ENCODE measurements around the gene EVPLL.
A peak's percentile ranks its signal among the peaks of the same experiment; 100 is the strongest.
"Not testable (repeated sequence)": the region's sequence is repeated elsewhere in the genome, so short reads cannot be mapped to it uniquely, and the experiment has no call there.

The EVPLL gene

DNA sequence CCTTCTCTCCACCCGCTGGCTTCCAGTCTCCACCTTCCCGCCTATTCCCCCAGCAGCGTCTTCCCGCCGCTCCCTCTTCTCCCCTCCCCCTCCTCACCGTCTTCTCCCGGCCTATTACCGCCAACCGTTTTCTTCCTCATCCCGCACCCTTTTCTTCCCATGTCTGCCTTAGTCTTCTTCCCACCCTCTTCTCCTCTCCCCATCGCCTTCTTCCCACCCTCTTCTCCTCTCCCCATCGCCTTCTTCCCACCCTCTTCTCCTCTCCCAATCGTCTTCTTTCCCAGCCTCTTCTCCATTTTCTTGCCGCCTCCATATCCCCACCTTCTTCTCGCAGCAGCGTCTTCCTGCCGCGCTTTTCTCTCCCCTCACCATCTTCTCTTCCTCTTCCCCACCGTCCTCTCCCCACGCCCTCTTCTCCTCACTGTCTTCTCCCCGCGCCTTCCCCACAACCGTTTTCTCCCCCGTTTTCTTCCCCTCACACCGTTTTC is 33.8 kb downstream of the EVPLL start:
- H3K4me3 Mint-ChIP-seq, result peak overlapping the region; percentile 93 to 98 (median 95)
- not testable (repeated sequence) for H3K27me3 Mint-ChIP-seq (ENCODE audit: low read depth); H3K36me3 Mint-ChIP-seq (ENCODE audit: low read depth); H3K9me3 Mint-ChIP-seq
- H3K4me1 Mint-ChIP-seq, result peaks cover 15% of the 10 kb centered on the region
- H3K27ac Mint-ChIP-seq, result peak overlapping the region; percentile 100

GRCh38 chr17:18412001-18412538 is 34.5 kb downstream of the EVPLL start:
- H3K36me3 Mint-ChIP-seq (ENCODE audit: low read depth); H3K27me3 Mint-ChIP-seq (ENCODE audit: low read depth); H3K9me3 Mint-ChIP-seq: not testable (repeated sequence)
- Mint-ChIP-seq H3K4me1 (peaks cover 15% of the 10 kb centered on the region), H3K4me3 (peak overlapping the region; percentile 93 to 98 (median 95)), H3K27ac (peak overlapping the region; percentile 100)

DNA sequence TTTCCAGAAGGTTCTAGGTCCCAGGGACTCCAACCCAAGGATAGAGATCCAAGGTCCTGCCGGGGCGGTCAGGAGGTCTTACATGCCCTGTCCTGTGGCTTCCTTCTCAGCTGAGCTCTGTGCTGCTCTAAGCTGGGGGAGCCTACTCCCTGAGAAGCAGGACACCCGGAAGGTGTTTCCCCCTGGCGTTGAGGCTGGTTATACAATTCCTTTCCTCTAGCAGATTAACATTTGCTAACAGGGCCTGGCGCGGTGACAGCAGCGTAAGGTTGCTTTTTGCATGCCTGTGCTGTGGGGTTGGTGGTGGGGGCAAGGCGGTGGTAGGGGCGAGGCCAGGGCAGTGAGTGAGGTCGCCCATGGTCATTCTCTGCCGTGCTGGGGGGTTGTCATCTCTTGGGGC is 43.9 kb downstream of the EVPLL start:
- H3K36me3 Mint-ChIP-seq (ENCODE audit: low read depth); H3K27ac Mint-ChIP-seq; H3K27me3 Mint-ChIP-seq (ENCODE audit: low read depth); H3K4me1 Mint-ChIP-seq; H3K4me3 Mint-ChIP-seq; H3K9me3 Mint-ChIP-seq: not testable (repeated sequence)

DNA sequence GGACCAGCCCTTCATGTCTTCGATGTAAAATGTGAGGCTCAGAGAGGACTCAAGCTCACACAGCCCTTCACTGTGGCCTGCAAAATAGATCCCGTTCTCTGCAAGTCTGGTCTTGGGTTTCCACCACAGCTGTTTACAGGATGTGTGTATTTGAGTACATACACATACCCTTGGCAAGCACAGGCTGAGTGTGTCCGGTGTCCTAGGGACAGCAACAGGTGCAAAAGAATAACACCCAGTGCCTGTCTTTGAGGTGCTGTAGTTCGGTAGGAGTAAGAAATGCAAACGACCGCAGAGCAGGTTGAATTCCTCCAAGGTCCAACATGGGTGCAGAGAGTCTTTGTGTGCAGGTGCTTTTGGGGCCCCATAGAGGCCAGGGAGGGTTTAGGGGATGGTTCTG is 44.9 kb downstream of the EVPLL start:
- H3K4me3 Mint-ChIP-seq; H3K36me3 Mint-ChIP-seq (ENCODE audit: low read depth); H3K27me3 Mint-ChIP-seq (ENCODE audit: low read depth); H3K4me1 Mint-ChIP-seq; H3K9me3 Mint-ChIP-seq: not testable (repeated sequence)
- H3K27ac Mint-ChIP-seq, result peak overlapping the region in 1 of 3 experiments; percentile 60

- H3K36me3 Mint-ChIP-seq (ENCODE audit: low read depth); H3K9me3 Mint-ChIP-seq; H3K27ac Mint-ChIP-seq; H3K4me1 Mint-ChIP-seq; H3K27me3 Mint-ChIP-seq (ENCODE audit: low read depth); H3K4me3 Mint-ChIP-seq: not testable (repeated sequence)
Measured at GRCh38 chr17:18423015-18423414, 45.4 kb downstream of the EVPLL start.

DNA sequence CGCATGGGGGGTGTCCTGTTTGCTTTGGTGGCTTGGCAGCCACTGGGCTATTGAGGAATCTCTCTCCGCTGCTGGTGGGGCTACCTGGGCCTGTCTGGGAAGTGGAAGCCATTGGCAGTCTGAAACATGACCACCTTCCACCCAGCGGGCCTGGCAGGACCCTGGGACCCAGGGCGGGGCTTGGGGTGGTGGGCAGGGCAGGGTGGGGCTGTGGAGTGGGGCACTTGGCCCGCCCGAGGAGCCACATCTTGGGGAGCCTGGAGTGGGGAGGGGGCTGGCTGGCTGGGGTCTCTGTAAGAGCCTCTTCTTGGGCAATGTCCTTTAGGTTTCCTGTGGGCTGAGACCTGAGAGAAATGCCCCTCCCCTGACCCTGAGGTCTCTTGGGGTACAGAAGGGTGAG is 48.0 kb downstream of the EVPLL start:
- not testable (repeated sequence) for H3K4me3 Mint-ChIP-seq; H3K4me1 Mint-ChIP-seq; H3K9me3 Mint-ChIP-seq; H3K27ac Mint-ChIP-seq; H3K36me3 Mint-ChIP-seq (ENCODE audit: low read depth); H3K27me3 Mint-ChIP-seq (ENCODE audit: low read depth)

DNA sequence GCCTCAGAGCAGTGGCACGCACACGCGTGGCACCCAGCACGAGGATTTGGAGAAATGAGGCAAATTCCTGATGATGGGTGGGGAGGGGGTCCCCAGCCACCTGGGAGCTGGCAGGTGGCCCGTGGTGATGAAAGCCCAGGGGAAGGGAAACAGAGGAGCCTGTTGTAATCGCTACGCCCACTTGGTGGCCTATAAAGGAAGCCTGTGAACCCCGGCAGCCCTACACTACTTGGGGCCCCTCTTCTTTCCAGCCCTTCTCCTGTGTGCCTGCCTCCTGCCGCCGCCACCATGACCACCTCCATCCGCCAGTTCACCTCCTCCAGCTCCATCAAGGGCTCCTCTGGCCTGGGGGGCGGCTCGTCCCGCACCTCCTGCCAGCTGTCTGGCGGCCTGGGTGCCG is 49.1 kb downstream of the EVPLL start:
- not testable (repeated sequence) for H3K4me1 Mint-ChIP-seq; H3K27ac Mint-ChIP-seq; H3K27me3 Mint-ChIP-seq (ENCODE audit: low read depth); H3K9me3 Mint-ChIP-seq; H3K36me3 Mint-ChIP-seq (ENCODE audit: low read depth); H3K4me3 Mint-ChIP-seq

GRCh38 chr17:18432206-18432605 is 54.6 kb downstream of the EVPLL start:
- H3K9me3 Mint-ChIP-seq; H3K27me3 Mint-ChIP-seq (ENCODE audit: low read depth); H3K27ac Mint-ChIP-seq; H3K4me1 Mint-ChIP-seq; H3K4me3 Mint-ChIP-seq; H3K36me3 Mint-ChIP-seq (ENCODE audit: low read depth): not testable (repeated sequence)

Data from nephron (organoid).